GM23338 (cell line): ENCODE results near the gene BDP1. TPM values are rescaled to one million over a fixed set of nuclear protein-coding genes. Genes with fewer than 3 reads are reported as not detected.

ENCODE experiments used
- polyA plus RNA-seq: library from polyadenylated mRNA; unstranded; fragments of >200 nt; fragmentation: Nextera tagmentation; extraction: Ambion mirVana; gene quantifications from 2 replicates; pipeline ENCODE4 v1.2.1, GENCODE V29; 2016
- small RNA-seq: library from RNA; depleted of rRNA; stranded (forward); fragments of <200 nt; gene quantifications from one replicate; pipeline ENCODE3, GENCODE V24; 2014; ENCODE audit warnings: low replicate concordance
- total RNA-seq: library from RNA; depleted of rRNA; stranded (reverse); fragments of >200 nt; shearing (Covaris generic); gene quantifications from 2 replicates; pipeline ENCODE4 v1.2.3, GENCODE V29; 2014; rRNA removed

The BDP1 gene
- total and polyA plus RNA-seq, 2 experiments from 2014 or later = 41.8 to 54.4 TPM

Small RNA genes within 50 kb of the gene (small RNA-seq; reads per million reads assigned to genes)
- not detected for gene HMGN1P12

Other genes starting within 250 kb of the BDP1 start
- gene MCCC2, start 131.7 kb downstream of the BDP1 start, total RNA-seq = 59.1 and 62.6 TPM in 2 replicates
- gene MCCC2, start 131.7 kb downstream of the BDP1 start, polyA plus RNA-seq = 31.2 and 31.9 TPM in 2 replicates